NOMO-1 treated with DMSO at 0.1 percent for 48 hours (cell line): ENCODE measurements around the gene DERA.
"Not testable (repeated sequence)": the region's sequence is repeated elsewhere in the genome, so short reads cannot be mapped to it uniquely, and the experiment has no call there.

Experiments used
- DNase-seq: peaks from one replicate; lab custom pipeline; 2025; ENCODE audit not compliant: unreplicated experiment; lab: John Stamatoyannopoulos, UW

Gene DERA

GRCh38 chr12:16002880-16003279 is 91.7 kb downstream of the DERA start:
- no peak for DNase-seq

GRCh38 chr12:16003460-16003859 is 92.3 kb downstream of the DERA start:
- DNase-seq: no peak

GRCh38 chr12:16006752-16007151 is 95.6 kb downstream of the DERA start:
- no peak for DNase-seq

- no peak for DNase-seq
These were observed 97.3 kb downstream of the DERA start for GRCh38 chr12:16008421-16008824.

GRCh38 chr12:16012117-16012516 is 101.0 kb downstream of the DERA start:
- no peak for DNase-seq

GRCh38 chr12:16013722-16014121 is 102.6 kb downstream of the DERA start:
- not testable (repeated sequence) for DNase-seq

- not testable (repeated sequence) for DNase-seq
These were observed 103.3 kb downstream of the DERA start for GRCh38 chr12:16014394-16014793.

GRCh38 chr12:16016748-16017147 is 105.6 kb downstream of the DERA start:
- DNase-seq: no peak

- no peak for DNase-seq
These were observed 107.2 kb downstream of the DERA start for GRCh38 chr12:16018306-16018705.

- no peak for DNase-seq
These were observed 108.0 kb downstream of the DERA start for GRCh38 chr12:16019136-16019535.

GRCh38 chr12:16020031-16020430 is 108.9 kb downstream of the DERA start:
- DNase-seq: peak; percentile 48

- DNase-seq: no peak
These were observed 109.9 kb downstream of the DERA start for GRCh38 chr12:16021026-16021425.

GRCh38 chr12:16021676-16022075 is 110.5 kb downstream of the DERA start:
- no peak for DNase-seq

- no peak for DNase-seq
These were observed 115.9 kb downstream of the DERA start for GRCh38 chr12:16027002-16027401.

GRCh38 chr12:16030744-16031143 is 119.6 kb downstream of the DERA start:
- no peak for DNase-seq

GRCh38 chr12:16034136-16034817 is 123.1 kb downstream of the DERA start:
- DNase-seq: no peak

- no peak for DNase-seq
These were observed 124.9 kb downstream of the DERA start for GRCh38 chr12:16036073-16036472.

GRCh38 chr12:16037533-16037932 is 126.4 kb downstream of the DERA start:
- peak; percentile 45 for DNase-seq

- no peak for DNase-seq
These were observed 132.3 kb downstream of the DERA start for GRCh38 chr12:16043480-16043879.

- DNase-seq: no peak
These were observed 135.1 kb downstream of the DERA start for GRCh38 chr12:16046266-16046665.

- DNase-seq: no peak
These were observed 137.4 kb downstream of the DERA start for GRCh38 chr12:16048511-16048910.

GRCh38 chr12:16056910-16057309 is 145.8 kb downstream of the DERA start:
- DNase-seq: no peak

- not testable (repeated sequence) for DNase-seq
These were observed 146.2 kb downstream of the DERA start for GRCh38 chr12:16057351-16057751.
